Thoracic aorta endothelial cell (primary cell): ENCODE measurements around the gene SHCBP1. TPM values are rescaled to one million over a fixed set of nuclear protein-coding genes. Genes with fewer than 3 reads are reported as not detected.

ENCODE experiments used
- small RNA-seq: library from RNA; depleted of rRNA; stranded (forward); fragments of <200 nt; gene quantifications from one replicate; pipeline ENCODE3, GENCODE V24; 2012
- total RNA-seq: library from RNA; depleted of rRNA; stranded (reverse); fragments of >200 nt; gene quantifications from 2 replicates; pipeline ENCODE4 v1.2.3, GENCODE V29; 2012

Gene SHCBP1, protein sequence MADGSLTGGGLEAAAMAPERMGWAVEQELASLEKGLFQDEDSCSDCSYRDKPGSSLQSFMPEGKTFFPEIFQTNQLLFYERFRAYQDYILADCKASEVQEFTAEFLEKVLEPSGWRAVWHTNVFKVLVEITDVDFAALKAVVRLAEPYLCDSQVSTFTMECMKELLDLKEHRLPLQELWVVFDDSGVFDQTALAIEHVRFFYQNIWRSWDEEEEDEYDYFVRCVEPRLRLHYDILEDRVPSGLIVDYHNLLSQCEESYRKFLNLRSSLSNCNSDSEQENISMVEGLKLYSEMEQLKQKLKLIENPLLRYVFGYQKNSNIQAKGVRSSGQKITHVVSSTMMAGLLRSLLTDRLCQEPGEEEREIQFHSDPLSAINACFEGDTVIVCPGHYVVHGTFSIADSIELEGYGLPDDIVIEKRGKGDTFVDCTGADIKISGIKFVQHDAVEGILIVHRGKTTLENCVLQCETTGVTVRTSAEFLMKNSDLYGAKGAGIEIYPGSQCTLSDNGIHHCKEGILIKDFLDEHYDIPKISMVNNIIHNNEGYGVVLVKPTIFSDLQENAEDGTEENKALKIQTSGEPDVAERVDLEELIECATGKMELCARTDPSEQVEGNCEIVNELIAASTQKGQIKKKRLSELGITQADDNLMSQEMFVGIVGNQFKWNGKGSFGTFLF
- 54.8 and 68.9 TPM in 2 replicates for total RNA-seq

DNA sequence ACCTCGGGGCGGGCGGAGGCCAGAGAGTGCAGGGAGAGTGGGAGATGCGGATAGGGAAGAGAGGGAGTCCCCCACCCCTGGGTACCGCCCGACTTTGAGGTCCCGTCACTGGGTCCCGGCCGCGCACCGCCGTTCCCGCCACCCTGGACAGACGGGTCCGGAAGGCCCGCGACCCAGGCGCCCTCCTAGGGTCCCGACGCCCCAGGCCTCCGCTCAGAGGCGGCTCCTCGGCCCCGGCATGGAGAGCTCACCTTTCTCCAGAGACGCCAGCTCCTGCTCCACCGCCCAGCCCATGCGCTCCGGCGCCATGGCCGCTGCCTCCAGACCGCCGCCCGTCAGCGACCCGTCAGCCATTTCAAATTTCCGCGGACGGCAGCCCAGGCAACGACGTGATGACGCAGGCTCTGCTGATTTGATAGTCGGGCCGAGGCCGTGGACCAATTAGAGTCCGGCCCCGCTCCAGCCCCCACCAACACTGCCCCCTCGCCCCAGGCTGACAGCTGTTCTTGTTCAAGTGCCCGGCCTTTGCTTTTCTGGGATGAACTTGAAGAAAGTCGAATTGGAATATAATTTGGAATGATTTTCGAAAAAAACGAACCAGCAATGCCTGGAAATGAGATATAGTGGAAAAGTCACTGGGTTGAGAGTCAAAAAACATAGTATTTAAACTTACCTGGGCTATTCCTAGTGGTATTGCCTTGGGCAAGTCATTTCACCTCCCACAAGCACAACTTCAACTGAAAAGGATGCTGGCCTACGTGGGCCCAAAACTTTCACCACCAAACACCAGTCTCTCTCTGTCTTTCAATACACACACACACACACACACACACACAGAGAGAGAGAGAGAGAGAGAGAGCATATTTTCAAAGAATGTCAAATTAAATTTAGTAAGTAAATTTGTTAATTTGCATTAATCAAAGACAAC lies at the start of gene SHCBP1:
Gene SHCBP1 (minus strand): TSS at position 374 of the 928 bp plus-strand sequence. CDS start 20 bp downstream, at position 354.

Small RNA genes within 50 kb of the gene (small RNA-seq; reads per million reads assigned to genes)
- not detected for gene RNU6-845P

Other genes with a start within 250 kb of the SHCBP1 start
- gene VPS35, start 67.8 kb upstream of the SHCBP1 start, total RNA-seq: 199 and 225 TPM in 2 replicates
- 25.9 and 26.0 TPM in 2 replicates for gene ORC6, start 68.3 kb upstream of the SHCBP1 start, total RNA-seq
- gene MYLK3, start 127.0 kb upstream of the SHCBP1 start, total RNA-seq: under 0.01 and 0.13 TPM in 2 replicates
- gene C16orf87, start 209.8 kb upstream of the SHCBP1 start, total RNA-seq: 8.0 and 10.1 TPM in 2 replicates